Measurements from ENCODE around the gene RAPGEF1. TPM values are rescaled to one million over a fixed set of nuclear protein-coding genes. Genes with fewer than 3 reads are reported as not detected.
A peak's percentile ranks its signal among the peaks of the same experiment; 100 is the strongest.

RAPGEF1 gene
- total RNA-seq, 1 donor from 2014 or later = 73.1 TPM

- TF ChIP-seq CTCF (IDR thresholded peaks at IDR 0.05) = no peak
- peaks cover 7% of the 10 kb centered on the region for H3K4me1 Mint-ChIP-seq (ENCODE audit: low read depth)
- H3K9me3 Mint-ChIP-seq (ENCODE audit: low read depth) = no peaks in the 10 kb centered on the region
- H3K36me3 Mint-ChIP-seq (ENCODE audit: low read depth) = peaks cover 18% of the 10 kb centered on the region
- no peak overlapping the region for H3K4me3 Mint-ChIP-seq (ENCODE audit: unreplicated experiment)
- H3K27ac Mint-ChIP-seq (ENCODE audit: unreplicated experiment) = no peak overlapping the region
- no peaks in the 10 kb centered on the region for H3K27me3 Mint-ChIP-seq (ENCODE audit: low read depth)
- no peak for DNase-seq (ENCODE audit: low spot score)
Measured at GRCh38 chr9:131593936-131594665, 145.8 kb downstream of the RAPGEF1 start.

- Mint-ChIP-seq H3K4me1 (ENCODE audit: low read depth) (peaks cover 7% of the 10 kb centered on the region), H3K36me3 (ENCODE audit: low read depth) (peaks cover 16% of the 10 kb centered on the region), H3K4me3 (ENCODE audit: unreplicated experiment) (no peak overlapping the region), H3K27ac (ENCODE audit: unreplicated experiment) (peak overlapping the region; percentile 45), H3K27me3 (ENCODE audit: low read depth) (no peaks in the 10 kb centered on the region), H3K9me3 (ENCODE audit: low read depth) (no peaks in the 10 kb centered on the region)
- no peak for TF ChIP-seq CTCF (IDR thresholded peaks at IDR 0.05)
- DNase-seq (ENCODE audit: low spot score) = no peak
Measured at GRCh38 chr9:131593091-131593820, 146.6 kb downstream of the RAPGEF1 start.

GRCh38 chr9:131591845-131592208, 148.0 kb downstream of the RAPGEF1 start:
- Mint-ChIP-seq H3K9me3 (ENCODE audit: low read depth) (no peaks in the 10 kb centered on the region), H3K4me3 (ENCODE audit: unreplicated experiment) (no peak overlapping the region), H3K27me3 (ENCODE audit: low read depth) (no peaks in the 10 kb centered on the region), H3K4me1 (ENCODE audit: low read depth) (peaks cover 7% of the 10 kb centered on the region), H3K36me3 (ENCODE audit: low read depth) (peaks cover 17% of the 10 kb centered on the region), H3K27ac (ENCODE audit: unreplicated experiment) (peak overlapping the region; percentile 45)
- no peak for TF ChIP-seq CTCF (IDR thresholded peaks at IDR 0.05)
- DNase-seq (ENCODE audit: low spot score) = no peak

GRCh38 chr9:131590907-131591844, 148.7 kb downstream of the RAPGEF1 start:
- H3K36me3 Mint-ChIP-seq (ENCODE audit: low read depth) = peaks cover 17% of the 10 kb centered on the region
- peak; percentile 92 for TF ChIP-seq CTCF (IDR thresholded peaks at IDR 0.05)
- H3K4me3 Mint-ChIP-seq (ENCODE audit: unreplicated experiment) = no peak overlapping the region
- H3K27me3 Mint-ChIP-seq (ENCODE audit: low read depth) = no peaks in the 10 kb centered on the region
- peaks cover 7% of the 10 kb centered on the region for H3K4me1 Mint-ChIP-seq (ENCODE audit: low read depth)
- no peaks in the 10 kb centered on the region for H3K9me3 Mint-ChIP-seq (ENCODE audit: low read depth)
- no peak overlapping the region for H3K27ac Mint-ChIP-seq (ENCODE audit: unreplicated experiment)
- DNase-seq (ENCODE audit: low spot score) = no peak

GRCh38 chr9:131590449-131590848, 149.4 kb downstream of the RAPGEF1 start:
- Mint-ChIP-seq H3K9me3 (ENCODE audit: low read depth) (no peaks in the 10 kb centered on the region), H3K36me3 (ENCODE audit: low read depth) (peaks cover 10% of the 10 kb centered on the region), H3K27me3 (ENCODE audit: low read depth) (no peaks in the 10 kb centered on the region), H3K4me3 (ENCODE audit: unreplicated experiment) (no peak overlapping the region), H3K27ac (ENCODE audit: unreplicated experiment) (no peak overlapping the region), H3K4me1 (ENCODE audit: low read depth) (peaks cover 7% of the 10 kb centered on the region)
- TF ChIP-seq CTCF (IDR thresholded peaks at IDR 0.05) = no peak
- no peak for DNase-seq (ENCODE audit: low spot score)

Measured in chondrocyte (in vitro differentiated cells).